ENCODE measurements around the gene CBX3. TPM values are rescaled to one million over a fixed set of nuclear protein-coding genes. Genes with fewer than 3 reads are reported as not detected.

The CBX3 gene
- total and polyA plus RNA-seq, 2 of the 8 experiments (the other 6 are each of a cell fraction or from before 2014, with no cell fraction given): 71.3 to 258 TPM

GRCh38 chr7:26187380-26188205, 14.0 kb upstream of the CBX3 start (continued):
- TF ChIP-seq NRF1 (IDR thresholded peaks at IDR 0.05; ENCODE audit: low read depth, low read length): no peak; the same call in 1 of the 2 replicates
- no peak for TF ChIP-seq BACH1 (IDR thresholded peaks at IDR 0.05; ENCODE audit: low read length)
- TF ChIP-seq CTBP2 (IDR thresholded peaks at IDR 0.05; ENCODE audit: borderline replicate concordance, insufficient read depth, insufficient read length, low read length): no peak
- TF ChIP-seq YY1 (IDR thresholded peaks at IDR 0.05; ENCODE audit: low read depth, low read length): 0 out of 2 replicates have a peak, but pooled peaks have one; percentile 36
- peak; percentile 89 to 92 for TF ChIP-seq POLR2A (IDR thresholded peaks at IDR 0.05; ENCODE audit: control extremely low read depth in 1 of 2, low read depth in 2 of 2, low read length in 2 of 2)
- no peak for TF ChIP-seq HDAC2 (IDR thresholded peaks at IDR 0.05; ENCODE audit: borderline replicate concordance in 1 of 2, low read depth in 2 of 2, low read length in 2 of 2)

Measured in H1 (cell line).